GM13977 (cell line): Measurements from ENCODE around the gene PPP1R2.

Experiments
- DNase-seq: peaks from one replicate; pipeline ENCODE4 v3.0.0; 2012; ENCODE audit warnings: low spot score
- in situ Hi-C: fragments of 300-500 bp; cut with MboI; formaldehyde crosslinking; loops from one replicate; pipeline ENCODE4 v1.12.0; 2022; ENCODE audit warnings: low sequenced_read_pairs, low pct_unique_long_range_greater_than_20kb, mixed read lengths, inconsistent platforms; ENCODE audit not compliant: unreplicated experiment
- TF ChIP-seq, protein P1 (sequence below): IDR thresholded peaks from 2 replicates; pipeline ENCODE4 v1.5.1; 2012; ENCODE audit warnings: mild to moderate bottlenecking, control low read depth; ENCODE audit not compliant: insufficient read depth; ENCODE audit errors: extremely low read depth, missing control alignments

Gene PPP1R2

DNA sequence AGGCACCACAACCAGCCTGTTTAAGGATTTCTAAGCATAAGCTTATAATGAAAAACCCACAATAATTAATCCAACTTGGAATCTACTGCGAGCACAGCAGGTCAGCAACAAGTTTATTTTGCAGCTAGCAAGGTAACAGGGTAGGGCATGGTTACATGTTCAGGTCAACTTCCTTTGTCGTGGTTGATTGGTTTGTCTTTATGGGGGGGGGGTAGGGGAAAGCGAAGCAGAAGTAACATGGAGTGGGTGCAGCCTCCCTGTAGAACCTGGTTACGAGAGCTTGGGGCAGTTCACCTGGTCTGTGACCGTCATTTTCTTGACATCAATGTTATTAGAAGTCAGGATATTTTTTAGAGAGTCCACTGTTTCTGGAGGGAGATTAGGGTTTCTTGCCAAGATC is 25.5 kb upstream of the PPP1R2 start:
- no peak for DNase-seq
- in situ Hi-C loops = loop anchor here (25.0 kb wide), 1 partner anchor 269 kb away; no protein-coding TSS in a partner anchor
- TF ChIP-seq, protein P1, sequence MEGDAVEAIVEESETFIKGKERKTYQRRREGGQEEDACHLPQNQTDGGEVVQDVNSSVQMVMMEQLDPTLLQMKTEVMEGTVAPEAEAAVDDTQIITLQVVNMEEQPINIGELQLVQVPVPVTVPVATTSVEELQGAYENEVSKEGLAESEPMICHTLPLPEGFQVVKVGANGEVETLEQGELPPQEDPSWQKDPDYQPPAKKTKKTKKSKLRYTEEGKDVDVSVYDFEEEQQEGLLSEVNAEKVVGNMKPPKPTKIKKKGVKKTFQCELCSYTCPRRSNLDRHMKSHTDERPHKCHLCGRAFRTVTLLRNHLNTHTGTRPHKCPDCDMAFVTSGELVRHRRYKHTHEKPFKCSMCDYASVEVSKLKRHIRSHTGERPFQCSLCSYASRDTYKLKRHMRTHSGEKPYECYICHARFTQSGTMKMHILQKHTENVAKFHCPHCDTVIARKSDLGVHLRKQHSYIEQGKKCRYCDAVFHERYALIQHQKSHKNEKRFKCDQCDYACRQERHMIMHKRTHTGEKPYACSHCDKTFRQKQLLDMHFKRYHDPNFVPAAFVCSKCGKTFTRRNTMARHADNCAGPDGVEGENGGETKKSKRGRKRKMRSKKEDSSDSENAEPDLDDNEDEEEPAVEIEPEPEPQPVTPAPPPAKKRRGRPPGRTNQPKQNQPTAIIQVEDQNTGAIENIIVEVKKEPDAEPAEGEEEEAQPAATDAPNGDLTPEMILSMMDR = no peak

DNA sequence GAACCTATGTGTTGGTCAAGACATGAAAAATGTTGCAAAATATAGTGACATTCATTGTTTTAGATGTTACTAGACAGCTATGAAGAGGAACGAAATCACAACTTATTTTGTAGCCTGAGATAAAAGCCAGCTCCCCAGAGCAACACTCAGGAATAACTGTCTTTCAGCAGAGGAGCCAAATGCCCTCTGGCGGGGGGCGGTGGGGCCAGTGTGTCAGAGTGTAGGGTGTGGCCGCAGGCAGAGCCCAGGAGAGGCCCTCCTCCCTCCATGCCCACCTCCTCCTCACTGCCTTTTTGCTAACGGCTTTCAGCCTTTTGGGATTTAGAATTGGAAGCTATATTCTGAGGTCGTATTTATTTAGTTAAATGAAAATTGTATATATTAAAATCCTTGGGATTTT is 23.7 kb upstream of the PPP1R2 start:
- in situ Hi-C loops = loop anchor here (25.0 kb wide), 1 partner anchor 271 kb away; no protein-coding TSS in a partner anchor
- no peak for DNase-seq
- TF ChIP-seq, protein P1 = no peak

DNA sequence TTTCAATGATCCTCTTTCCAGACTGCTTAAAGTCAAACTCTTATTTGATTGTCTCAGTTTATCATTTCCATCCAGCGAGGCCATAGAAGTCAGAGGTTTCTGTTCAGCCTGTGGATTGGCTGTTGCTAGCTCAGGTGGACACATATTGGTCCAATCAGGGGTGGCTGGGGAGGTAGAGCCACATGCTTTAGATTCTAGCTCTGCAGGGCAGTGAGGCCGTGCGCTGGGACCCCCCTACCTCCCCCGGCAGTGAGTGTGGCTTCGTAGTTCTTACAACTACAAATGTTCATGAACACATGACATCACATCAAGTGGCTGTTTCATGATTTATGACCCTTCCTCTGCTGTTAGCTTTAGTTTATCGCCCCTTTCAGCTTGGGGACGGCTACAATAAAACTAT is 22.6 kb upstream of the PPP1R2 start:
- TF ChIP-seq, protein P1 = no peak
- in situ Hi-C loops = loop anchor here (25.0 kb wide), 1 partner anchor 272 kb away; no protein-coding TSS in a partner anchor
- no peak for DNase-seq

DNA sequence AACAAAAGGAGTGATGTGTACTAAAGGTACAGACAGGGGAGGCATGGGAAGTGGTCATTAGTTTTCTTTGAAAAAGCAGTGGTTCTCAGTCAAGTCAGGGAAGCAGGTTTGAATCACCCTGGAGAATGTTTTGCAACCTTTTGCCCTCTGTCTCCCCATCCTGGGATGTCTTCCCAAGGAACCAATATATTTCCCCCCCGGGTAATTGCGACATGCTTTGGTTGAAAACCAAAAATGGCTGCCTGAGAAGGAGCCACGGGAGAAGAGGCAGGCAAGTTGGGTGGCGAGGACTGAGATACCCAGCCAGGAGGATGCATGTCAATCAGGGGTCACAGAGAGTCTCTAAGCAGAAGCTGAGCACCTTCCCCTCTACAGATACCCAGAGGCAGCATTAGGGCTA is 20.2 kb upstream of the PPP1R2 start:
- TF ChIP-seq, protein P1 = no peak
- DNase-seq = no peak
- in situ Hi-C loops = loop anchor here (25.0 kb wide), 1 partner anchor 274 kb away; no protein-coding TSS in a partner anchor

DNA sequence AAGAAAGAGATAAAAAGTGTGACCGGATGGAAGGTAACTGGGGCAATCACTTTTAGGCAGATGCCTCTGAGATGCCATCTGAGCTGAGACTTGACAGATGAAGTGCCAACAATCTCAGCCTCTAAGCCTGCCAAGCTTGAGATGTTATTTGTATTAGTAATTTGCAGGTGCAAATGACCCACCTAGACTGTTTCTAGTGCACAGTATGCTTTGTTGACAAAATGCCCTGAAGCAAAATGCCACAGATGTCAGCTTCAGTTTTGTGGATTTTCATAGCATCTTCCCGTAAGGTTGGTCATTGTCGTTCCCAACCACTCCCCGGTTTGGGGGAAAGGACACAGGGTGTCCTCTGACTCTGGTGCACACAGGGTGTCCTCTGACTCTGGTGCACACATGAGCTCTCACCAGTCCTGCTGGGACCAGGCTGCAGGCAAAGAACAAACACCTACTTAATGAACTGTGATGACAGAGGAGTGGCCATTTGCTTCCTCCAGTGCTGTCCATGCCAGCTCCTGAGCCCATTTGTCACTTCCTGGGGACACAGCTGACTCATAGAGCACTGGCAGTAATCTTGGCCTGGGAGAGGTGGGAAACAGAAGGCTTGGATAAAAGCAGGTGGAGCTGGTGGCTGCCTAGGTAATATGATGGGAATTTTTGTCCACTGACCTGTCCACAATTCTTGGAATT is 16.7 kb upstream of the PPP1R2 start:
- in situ Hi-C loops = loop anchor here (25.0 kb wide), 1 partner anchor 277 kb away; no protein-coding TSS in a partner anchor
- TF ChIP-seq, protein P1 = no peak
- no peak for DNase-seq

DNA sequence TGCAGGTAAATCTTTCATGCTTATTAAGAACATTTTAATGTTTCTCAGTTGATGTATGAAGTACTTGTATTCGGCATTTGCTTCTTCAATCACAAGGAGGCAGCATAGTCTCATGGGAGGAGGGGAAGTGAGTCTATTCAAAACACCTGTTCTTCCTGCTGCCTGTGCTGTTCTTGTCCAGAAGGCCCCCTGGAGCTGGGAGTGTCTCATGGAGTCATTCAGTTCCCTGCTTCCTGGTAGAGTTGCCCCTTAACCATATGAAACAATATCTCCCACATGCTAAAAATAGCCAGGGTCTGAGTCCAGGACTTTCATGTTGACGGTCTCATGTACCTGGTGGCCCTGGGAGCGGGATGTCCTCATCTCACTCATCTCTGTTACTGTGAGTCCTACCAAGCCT is 15.5 kb upstream of the PPP1R2 start:
- DNase-seq = peak; percentile 31
- TF ChIP-seq, protein P1 = peak; percentile 67
- in situ Hi-C loops = loop anchor here (25.0 kb wide), 1 partner anchor 279 kb away; no protein-coding TSS in a partner anchor
